Upper lobe of right lung (tissue), 1 donor: ENCODE data around the gene TCF12. TPM values are rescaled to one million over a fixed set of nuclear protein-coding genes. Genes with fewer than 3 reads are reported as not detected.
A peak's percentile ranks its signal among the peaks of the same experiment; 100 is the strongest.

Source experiments
- ATAC-seq: fragments of 200-7000 bp; cut with Tn5 transposase; one replicate; pipeline ENCODE4 v1.9.1; 2020; ENCODE audit warnings: mild to moderate bottlenecking, moderate library complexity
- DNase-seq: peaks from one replicate; pipeline ENCODE4 v3.0.0-alpha.2; 2020
- H3K27ac ChIP-seq: fragments of 200-600 bp; one replicate; pipeline ENCODE4 v1.8.0; 2022
- H3K27me3 ChIP-seq: fragments of 200-600 bp; one replicate; pipeline ENCODE4 v1.8.0; 2022; ENCODE audit warnings: mild to moderate bottlenecking
- H3K36me3 ChIP-seq: fragments of 200-600 bp; one replicate; pipeline ENCODE4 v1.8.0; 2022
- H3K4me1 ChIP-seq: fragments of 200-600 bp; one replicate; pipeline ENCODE4 v1.8.0; 2022
- H3K4me3 ChIP-seq: fragments of 200-600 bp; one replicate; pipeline ENCODE4 v1.8.0; 2022; ENCODE audit warnings: mild to moderate bottlenecking
- H3K9me3 ChIP-seq: fragments of 200-600 bp; one replicate; pipeline ENCODE4 v1.8.0; 2022
- CTCF ChIP-seq: fragments of 200-600 bp; IDR thresholded peaks from one replicate; pipeline ENCODE4 v1.8.0; 2022; ENCODE audit warnings: antibody characterized with exemption
- intact Hi-C: fragments of 100-400 bp; cut with DNase I; formaldehyde crosslinking; loops from one replicate; pipeline ENCODE4 v1.11.0; 2022
- total RNA-seq: library from RNA; stranded (reverse); fragmentation: NEBNext Ultra II Directional; extraction: Animal tissue kit (Norgen Biotek cat#: 25700); gene quantifications from one replicate; pipeline ENCODE4 v1.2.1, GENCODE V29; 2021
- donor health status: DM: no; HTN: yes; CAD: no; lungs with severe emphysema.

The TCF12 gene
- total RNA-seq, 1 donor from 2014 or later = 103 TPM

- no peak for ATAC-seq
Measured at GRCh38 chr15:57215881-57216280, 297.4 kb downstream of the TCF12 start.

GRCh38 chr15:57216288-57216687, 297.8 kb downstream of the TCF12 start:
- TF ChIP-seq CTCF = no peak
- Histone ChIP-seq H3K4me1 (peaks cover 41% of the 10 kb centered on the region), H3K4me3 (no peak overlapping the region), H3K27ac (peak overlapping the region; percentile 49), H3K9me3 (no peaks in the 10 kb centered on the region), H3K36me3 (no peaks in the 10 kb centered on the region), H3K27me3 (no peaks in the 10 kb centered on the region)
- ATAC-seq (no peak), DNase-seq (no peak)
- intact Hi-C loops = loop anchor here (10.0 kb wide), 1 partner anchor 71 kb away; no protein-coding TSS in a partner anchor

More at GRCh38 chr15:57215881-57216280, 297.4 kb downstream of the TCF12 start:
- intact Hi-C loops = loop anchor here (10.0 kb wide), 1 partner anchor 71 kb away; no protein-coding TSS in a partner anchor
- Histone ChIP-seq H3K27me3 (no peaks in the 10 kb centered on the region), H3K4me1 (peaks cover 41% of the 10 kb centered on the region), H3K36me3 (no peaks in the 10 kb centered on the region), H3K27ac (peak overlapping the region; percentile 49), H3K4me3 (no peak overlapping the region), H3K9me3 (no peaks in the 10 kb centered on the region)
- TF ChIP-seq CTCF = no peak
- no peak for DNase-seq

- ATAC-seq = no peak
- H3K4me1 ChIP-seq = peaks cover 41% of the 10 kb centered on the region
- no peaks in the 10 kb centered on the region for H3K27me3 ChIP-seq
- intact Hi-C loops = loop anchor here (10.0 kb wide), 1 partner anchor 73 kb away; no protein-coding TSS in a partner anchor
- H3K36me3 ChIP-seq = no peaks in the 10 kb centered on the region
- no peaks in the 10 kb centered on the region for H3K9me3 ChIP-seq
- no peak overlapping the region for H3K27ac ChIP-seq
- TF ChIP-seq CTCF = no peak
- no peak overlapping the region for H3K4me3 ChIP-seq
- DNase-seq = no peak
Measured at GRCh38 chr15:57217778-57218598, 299.5 kb downstream of the TCF12 start.

- DNase-seq = no peak
- Histone ChIP-seq H3K4me1 (peaks cover 34% of the 10 kb centered on the region), H3K4me3 (peak overlapping the region; percentile 6), H3K27ac (no peak overlapping the region), H3K9me3 (no peaks in the 10 kb centered on the region), H3K27me3 (no peaks in the 10 kb centered on the region), H3K36me3 (no peaks in the 10 kb centered on the region)
- TF ChIP-seq CTCF = no peak
- intact Hi-C loops = loop anchor here (10.0 kb wide), 1 partner anchor 74 kb away; no protein-coding TSS in a partner anchor
- no peak for ATAC-seq
Measured at GRCh38 chr15:57218826-57219576, 300.6 kb downstream of the TCF12 start.

- ATAC-seq (no peak), DNase-seq (no peak)
- no peak for TF ChIP-seq CTCF
- H3K9me3 ChIP-seq = no peaks in the 10 kb centered on the region
- H3K4me1 ChIP-seq = peaks cover 31% of the 10 kb centered on the region
- no peaks in the 10 kb centered on the region for H3K36me3 ChIP-seq
- peak overlapping the region; percentile 6 for H3K4me3 ChIP-seq
- no peak overlapping the region for H3K27ac ChIP-seq
- intact Hi-C loops = no loop called here
- no peaks in the 10 kb centered on the region for H3K27me3 ChIP-seq
Measured at GRCh38 chr15:57220205-57220604, 301.8 kb downstream of the TCF12 start.
